Measurements from ENCODE around the gene FZD7.

DNA sequence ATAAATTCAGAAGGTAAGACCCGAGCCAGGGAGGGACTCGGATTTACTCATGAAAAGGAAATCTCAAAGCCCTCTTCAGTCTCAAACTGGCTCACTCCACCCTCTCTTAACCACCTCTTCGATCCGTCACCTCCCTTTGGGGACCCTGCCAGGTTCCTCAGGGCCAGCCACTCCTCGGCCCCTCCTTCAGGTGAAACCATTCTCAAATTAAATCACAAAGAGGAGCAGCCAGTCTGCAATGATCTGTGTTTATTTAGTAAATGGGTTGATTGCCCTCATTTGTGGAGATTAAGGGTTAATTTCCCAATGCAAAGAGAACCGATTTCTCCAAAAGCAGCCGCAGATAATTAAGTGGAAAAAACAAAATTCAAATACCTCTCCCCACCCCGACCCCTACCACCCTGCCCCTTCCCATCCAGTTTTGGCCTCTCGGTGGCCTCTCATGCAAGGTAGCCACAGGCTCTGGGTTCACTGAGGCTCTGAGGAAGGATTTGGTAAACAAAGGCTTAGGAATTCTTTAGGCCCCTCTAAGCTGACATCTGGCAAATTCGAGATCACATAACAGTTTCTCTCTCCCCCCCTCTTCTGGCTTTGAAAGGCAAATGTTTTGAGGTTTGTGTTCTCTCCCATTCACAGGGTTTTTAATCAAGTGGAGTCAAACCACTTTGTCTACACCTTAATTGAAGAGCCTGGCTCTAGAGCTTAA, 10.3 kb upstream of the FZD7 start:
- TF ChIP-seq, protein P1, sequence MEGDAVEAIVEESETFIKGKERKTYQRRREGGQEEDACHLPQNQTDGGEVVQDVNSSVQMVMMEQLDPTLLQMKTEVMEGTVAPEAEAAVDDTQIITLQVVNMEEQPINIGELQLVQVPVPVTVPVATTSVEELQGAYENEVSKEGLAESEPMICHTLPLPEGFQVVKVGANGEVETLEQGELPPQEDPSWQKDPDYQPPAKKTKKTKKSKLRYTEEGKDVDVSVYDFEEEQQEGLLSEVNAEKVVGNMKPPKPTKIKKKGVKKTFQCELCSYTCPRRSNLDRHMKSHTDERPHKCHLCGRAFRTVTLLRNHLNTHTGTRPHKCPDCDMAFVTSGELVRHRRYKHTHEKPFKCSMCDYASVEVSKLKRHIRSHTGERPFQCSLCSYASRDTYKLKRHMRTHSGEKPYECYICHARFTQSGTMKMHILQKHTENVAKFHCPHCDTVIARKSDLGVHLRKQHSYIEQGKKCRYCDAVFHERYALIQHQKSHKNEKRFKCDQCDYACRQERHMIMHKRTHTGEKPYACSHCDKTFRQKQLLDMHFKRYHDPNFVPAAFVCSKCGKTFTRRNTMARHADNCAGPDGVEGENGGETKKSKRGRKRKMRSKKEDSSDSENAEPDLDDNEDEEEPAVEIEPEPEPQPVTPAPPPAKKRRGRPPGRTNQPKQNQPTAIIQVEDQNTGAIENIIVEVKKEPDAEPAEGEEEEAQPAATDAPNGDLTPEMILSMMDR (IDR thresholded peaks at IDR 0.05; ENCODE audit: insufficient read depth, low read length): no peak
- TF ChIP-seq POLR2AphosphoS5 (IDR thresholded peaks at IDR 0.05; ENCODE audit: low read depth): no peak
- TF ChIP-seq GABPA (IDR thresholded peaks at IDR 0.05; ENCODE audit: low read depth): no peak
- TF ChIP-seq REST (IDR thresholded peaks at IDR 0.05; ENCODE audit: insufficient replicate concordance, low read depth): no peak

Data from HL-60 (cell line).